WTC11 (cell line): Measurements from ENCODE around the gene TPP1. TPM values are rescaled to one million over a fixed set of nuclear protein-coding genes. Genes with fewer than 3 reads are reported as not detected.

ENCODE experiments used
- ATAC-seq: fragments of 200-7000 bp; cut with Tn5 transposase; 2 replicates; pipeline ENCODE4 v1.10.0; 2021; ENCODE audit warnings: mild to moderate bottlenecking, moderate library complexity
- CTCF ChIA-PET: fragments of 300-600 bp; sonication (Branson Sonifier 250); formaldehyde crosslinking; loops from one replicate; lab custom pipeline; 2021; ENCODE audit warnings: antibody characterized with exemption; lab: Charles Lee
- POLR2A ChIA-PET: fragments of 350-600 bp; sonication (Branson Sonifier 250); formaldehyde crosslinking; loops from one replicate; lab custom pipeline; 2021; ENCODE audit warnings: antibody characterized with exemption; lab: Charles Lee
- DNase-seq: peaks from one replicate; pipeline ENCODE4 v3.0.0; 2021; ENCODE audit warnings: low spot score
- H3K27ac Mint-ChIP-seq: 2 replicates; pipeline ENCODE4 v1.8.0; 2021; ENCODE audit warnings: mixed read lengths
- H3K27me3 Mint-ChIP-seq: 2 replicates; pipeline ENCODE4 v1.8.0; 2021; ENCODE audit warnings: low read depth, mild to moderate bottlenecking, moderate library complexity, mixed read lengths
- H3K36me3 Mint-ChIP-seq: 2 replicates; pipeline ENCODE4 v1.8.0; 2021; ENCODE audit warnings: mixed read lengths
- H3K4me1 Mint-ChIP-seq: 2 replicates; pipeline ENCODE4 v1.8.0; 2022; ENCODE audit warnings: mixed read lengths
- H3K4me3 Mint-ChIP-seq: 2 replicates; pipeline ENCODE4 v1.8.0; 2021; ENCODE audit warnings: mild to moderate bottlenecking, moderate library complexity, mixed read lengths
- H3K9me3 Mint-ChIP-seq: 2 replicates; pipeline ENCODE4 v1.8.0; 2021; ENCODE audit warnings: mixed read lengths
- ATF1 ChIP-seq: sonication (generic); formaldehyde crosslinking; IDR thresholded peaks from 2 replicates; pipeline ENCODE4 v1.8.1; 2023; ENCODE audit warnings: mild to moderate bottlenecking, moderate library complexity, missing genetic modification reagents
- ATF6 ChIP-seq: sonication (generic); formaldehyde crosslinking; IDR thresholded peaks from 2 replicates; pipeline ENCODE4 v1.8.1; 2023; ENCODE audit warnings: mild to moderate bottlenecking, missing genetic modification reagents
- E2F4 ChIP-seq: sonication (generic); formaldehyde crosslinking; IDR thresholded peaks from 2 replicates; pipeline ENCODE4 v1.8.1; 2022; ENCODE audit warnings: low read depth, mild to moderate bottlenecking, moderate library complexity, missing genetic modification reagents, borderline replicate concordance
- ELF4 ChIP-seq: sonication (generic); formaldehyde crosslinking; IDR thresholded peaks from 2 replicates; pipeline ENCODE4 v1.8.1; 2022; ENCODE audit warnings: low read depth, mild to moderate bottlenecking, moderate library complexity, missing genetic modification reagents
- ETV6 ChIP-seq: sonication (generic); formaldehyde crosslinking; IDR thresholded peaks from 2 replicates; pipeline ENCODE4 v1.8.1; 2022; ENCODE audit warnings: mild to moderate bottlenecking, missing genetic modification reagents
- KAT7 ChIP-seq: sonication (generic); formaldehyde crosslinking; IDR thresholded peaks from 2 replicates; pipeline ENCODE4 v1.8.1; 2023; ENCODE audit warnings: missing genetic modification reagents, mild to moderate bottlenecking, borderline replicate concordance
- MLX ChIP-seq: sonication (generic); formaldehyde crosslinking; IDR thresholded peaks from 2 replicates; pipeline ENCODE4 v1.8.1; 2023; ENCODE audit warnings: mild to moderate bottlenecking, missing genetic modification reagents, moderate library complexity
- MYBL2 ChIP-seq: sonication (generic); formaldehyde crosslinking; IDR thresholded peaks from 2 replicates; pipeline ENCODE4 v1.8.1; 2023; ENCODE audit warnings: mild to moderate bottlenecking, moderate library complexity, missing genetic modification reagents
- NFYB ChIP-seq: sonication (generic); formaldehyde crosslinking; conservative IDR thresholded peaks from 2 replicates; pipeline ENCODE4 v1.8.0; 2022; ENCODE audit warnings: low read depth, missing genetic modification reagents
- SMAD3 ChIP-seq: sonication (generic); formaldehyde crosslinking; IDR thresholded peaks from 2 replicates; pipeline ENCODE4 v1.8.0; 2022; ENCODE audit warnings: missing genetic modification reagents, mild to moderate bottlenecking, borderline replicate concordance
- total RNA-seq: library from RNA; stranded (reverse); gene quantifications from 3 replicates; pipeline ENCODE4 v1.2.3, GENCODE V29; 2021
- TF ChIP-seq, protein P1 (sequence below): fragments of 250-450 bp; sonication (Bioruptor Pico); IDR thresholded peaks from 2 replicates; pipeline ENCODE4 v1.9.0; 2021; ENCODE audit warnings: mild to moderate bottlenecking
- TF ChIP-seq, protein P2 (sequence below): sonication (generic); formaldehyde crosslinking; IDR thresholded peaks from 2 replicates; pipeline ENCODE4 v1.8.1; 2022; ENCODE audit warnings: mild to moderate bottlenecking, moderate library complexity, missing genetic modification reagents
- TF ChIP-seq, protein P3 (sequence below): fragments of 250-450 bp; sonication (Bioruptor Pico); IDR thresholded peaks from 2 replicates; pipeline ENCODE4 v1.9.0; 2021; ENCODE audit warnings: moderate library complexity, mild to moderate bottlenecking, inconsistent platforms, borderline replicate concordance
- TF ChIP-seq, protein P4 (sequence below): sonication (generic); formaldehyde crosslinking; IDR thresholded peaks from 2 replicates; pipeline ENCODE4 v1.8.1; 2023; ENCODE audit warnings: mild to moderate bottlenecking, missing genetic modification reagents, borderline replicate concordance

Gene TPP1
- total RNA-seq, 1 experiment from 2014 or later: 36.2 TPM

- TF ChIP-seq E2F4 (CRISPR knock-in tag) (no peak), MYBL2 (CRISPR knock-in tag) (no peak), SMAD3 (CRISPR knock-in tag) (no peak)
These were observed 41.5 kb upstream of the TPP1 start (continued) for GRCh38 chr11:6660712-6661111.

DNA sequence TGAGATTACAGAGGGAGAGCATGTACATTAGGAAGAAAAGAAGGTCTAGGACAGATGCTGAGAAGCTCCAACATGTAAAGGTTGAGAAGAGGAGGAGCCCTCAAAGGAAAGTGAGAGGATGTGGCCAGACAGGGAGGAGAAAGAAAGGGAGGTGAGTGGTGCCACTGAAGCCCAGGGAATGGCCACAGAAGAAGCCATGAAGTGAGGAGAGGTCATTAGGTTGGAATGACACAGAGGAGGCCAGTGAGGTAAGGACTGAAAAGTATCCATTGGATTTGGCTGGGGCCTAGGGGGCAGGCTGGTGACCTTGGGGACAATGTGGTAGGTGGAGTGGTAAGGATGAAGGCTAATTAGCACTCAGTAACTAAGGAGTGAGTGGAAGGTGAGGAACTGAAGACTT is 39.4 kb upstream of the TPP1 start:
- TF ChIP-seq ETV6 (CRISPR knock-in tag): no peak
- no peak for TF ChIP-seq NFYB (CRISPR knock-in tag)
- TF ChIP-seq, protein P1, sequence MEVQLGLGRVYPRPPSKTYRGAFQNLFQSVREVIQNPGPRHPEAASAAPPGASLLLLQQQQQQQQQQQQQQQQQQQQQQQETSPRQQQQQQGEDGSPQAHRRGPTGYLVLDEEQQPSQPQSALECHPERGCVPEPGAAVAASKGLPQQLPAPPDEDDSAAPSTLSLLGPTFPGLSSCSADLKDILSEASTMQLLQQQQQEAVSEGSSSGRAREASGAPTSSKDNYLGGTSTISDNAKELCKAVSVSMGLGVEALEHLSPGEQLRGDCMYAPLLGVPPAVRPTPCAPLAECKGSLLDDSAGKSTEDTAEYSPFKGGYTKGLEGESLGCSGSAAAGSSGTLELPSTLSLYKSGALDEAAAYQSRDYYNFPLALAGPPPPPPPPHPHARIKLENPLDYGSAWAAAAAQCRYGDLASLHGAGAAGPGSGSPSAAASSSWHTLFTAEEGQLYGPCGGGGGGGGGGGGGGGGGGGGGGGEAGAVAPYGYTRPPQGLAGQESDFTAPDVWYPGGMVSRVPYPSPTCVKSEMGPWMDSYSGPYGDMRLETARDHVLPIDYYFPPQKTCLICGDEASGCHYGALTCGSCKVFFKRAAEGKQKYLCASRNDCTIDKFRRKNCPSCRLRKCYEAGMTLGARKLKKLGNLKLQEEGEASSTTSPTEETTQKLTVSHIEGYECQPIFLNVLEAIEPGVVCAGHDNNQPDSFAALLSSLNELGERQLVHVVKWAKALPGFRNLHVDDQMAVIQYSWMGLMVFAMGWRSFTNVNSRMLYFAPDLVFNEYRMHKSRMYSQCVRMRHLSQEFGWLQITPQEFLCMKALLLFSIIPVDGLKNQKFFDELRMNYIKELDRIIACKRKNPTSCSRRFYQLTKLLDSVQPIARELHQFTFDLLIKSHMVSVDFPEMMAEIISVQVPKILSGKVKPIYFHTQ (CRISPR knock-in tag): no peak
- no peaks in the 10 kb centered on the region for H3K36me3 Mint-ChIP-seq
- POLR2A ChIA-PET: no interaction called here
- CTCF ChIA-PET: interaction anchor here (1.0 to 1.4 kb wide), 2 partner anchors 9 to 279 kb away, joined by 5 to 7 read pairs; no protein-coding TSS in a partner anchor
- no peak for ATAC-seq
- no peak overlapping the region for H3K4me3 Mint-ChIP-seq
- peaks cover 11% of the 10 kb centered on the region for H3K4me1 Mint-ChIP-seq
- H3K9me3 Mint-ChIP-seq: no peaks in the 10 kb centered on the region
- H3K27me3 Mint-ChIP-seq: peaks cover 19% of the 10 kb centered on the region
- no peak for DNase-seq
- H3K27ac Mint-ChIP-seq: no peak overlapping the region

DNA sequence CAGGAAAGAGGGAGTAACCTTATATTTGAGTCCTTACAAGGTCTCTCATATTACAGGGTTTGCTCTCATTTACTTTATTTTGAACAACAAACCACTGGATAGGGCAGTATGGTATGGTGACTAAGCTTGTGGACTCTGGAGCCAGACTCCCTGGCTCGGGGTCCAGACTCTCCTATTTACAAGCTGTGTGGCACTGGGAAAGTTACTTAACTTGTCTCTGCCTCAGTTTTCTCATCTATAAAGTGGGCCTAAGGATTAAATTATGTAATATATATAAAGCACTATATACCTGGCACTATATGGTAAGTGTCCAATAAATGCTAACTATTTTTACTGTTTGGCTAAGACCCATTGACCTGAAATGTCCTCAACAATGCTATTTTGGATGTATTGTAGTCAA is 38.1 kb upstream of the TPP1 start:
- Mint-ChIP-seq H3K27ac (no peak overlapping the region), H3K36me3 (no peaks in the 10 kb centered on the region), H3K9me3 (no peaks in the 10 kb centered on the region), H3K27me3 (peaks cover 19% of the 10 kb centered on the region), H3K4me3 (peak overlapping the region; percentile 79), H3K4me1 (peaks cover 11% of the 10 kb centered on the region)
- ChIA-PET CTCF (interaction anchor here (2.3 kb wide), 1 partner anchor 10 kb away, joined by 14 read pairs; no protein-coding TSS in a partner anchor), POLR2A (no interaction called here)
- ATAC-seq (no peak), DNase-seq (no peak)
- TF ChIP-seq MLX (CRISPR knock-in tag) (no peak), NFYB (CRISPR knock-in tag) (no peak), E2F4 (CRISPR knock-in tag) (no peak), KAT7 (no peak), ELF4 (CRISPR knock-in tag) (no peak), ATF1 (CRISPR knock-in tag) (no peak), ATF6 (CRISPR knock-in tag) (no peak)
- TF ChIP-seq, protein P2, sequence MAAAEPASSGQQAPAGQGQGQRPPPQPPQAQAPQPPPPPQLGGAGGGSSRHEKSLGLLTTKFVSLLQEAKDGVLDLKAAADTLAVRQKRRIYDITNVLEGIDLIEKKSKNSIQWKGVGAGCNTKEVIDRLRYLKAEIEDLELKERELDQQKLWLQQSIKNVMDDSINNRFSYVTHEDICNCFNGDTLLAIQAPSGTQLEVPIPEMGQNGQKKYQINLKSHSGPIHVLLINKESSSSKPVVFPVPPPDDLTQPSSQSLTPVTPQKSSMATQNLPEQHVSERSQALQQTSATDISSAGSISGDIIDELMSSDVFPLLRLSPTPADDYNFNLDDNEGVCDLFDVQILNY (CRISPR knock-in tag): no peak
- TF ChIP-seq, protein P3, sequence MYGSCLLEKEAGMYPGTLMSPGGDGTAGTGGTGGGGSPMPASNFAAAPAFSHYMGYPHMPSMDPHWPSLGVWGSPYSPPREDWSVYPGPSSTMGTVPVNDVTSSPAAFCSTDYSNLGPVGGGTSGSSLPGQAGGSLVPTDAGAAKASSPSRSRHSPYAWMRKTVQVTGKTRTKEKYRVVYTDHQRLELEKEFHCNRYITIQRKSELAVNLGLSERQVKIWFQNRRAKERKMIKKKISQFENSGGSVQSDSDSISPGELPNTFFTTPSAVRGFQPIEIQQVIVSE (CRISPR knock-in tag): no peak
- TF ChIP-seq, protein P4, sequence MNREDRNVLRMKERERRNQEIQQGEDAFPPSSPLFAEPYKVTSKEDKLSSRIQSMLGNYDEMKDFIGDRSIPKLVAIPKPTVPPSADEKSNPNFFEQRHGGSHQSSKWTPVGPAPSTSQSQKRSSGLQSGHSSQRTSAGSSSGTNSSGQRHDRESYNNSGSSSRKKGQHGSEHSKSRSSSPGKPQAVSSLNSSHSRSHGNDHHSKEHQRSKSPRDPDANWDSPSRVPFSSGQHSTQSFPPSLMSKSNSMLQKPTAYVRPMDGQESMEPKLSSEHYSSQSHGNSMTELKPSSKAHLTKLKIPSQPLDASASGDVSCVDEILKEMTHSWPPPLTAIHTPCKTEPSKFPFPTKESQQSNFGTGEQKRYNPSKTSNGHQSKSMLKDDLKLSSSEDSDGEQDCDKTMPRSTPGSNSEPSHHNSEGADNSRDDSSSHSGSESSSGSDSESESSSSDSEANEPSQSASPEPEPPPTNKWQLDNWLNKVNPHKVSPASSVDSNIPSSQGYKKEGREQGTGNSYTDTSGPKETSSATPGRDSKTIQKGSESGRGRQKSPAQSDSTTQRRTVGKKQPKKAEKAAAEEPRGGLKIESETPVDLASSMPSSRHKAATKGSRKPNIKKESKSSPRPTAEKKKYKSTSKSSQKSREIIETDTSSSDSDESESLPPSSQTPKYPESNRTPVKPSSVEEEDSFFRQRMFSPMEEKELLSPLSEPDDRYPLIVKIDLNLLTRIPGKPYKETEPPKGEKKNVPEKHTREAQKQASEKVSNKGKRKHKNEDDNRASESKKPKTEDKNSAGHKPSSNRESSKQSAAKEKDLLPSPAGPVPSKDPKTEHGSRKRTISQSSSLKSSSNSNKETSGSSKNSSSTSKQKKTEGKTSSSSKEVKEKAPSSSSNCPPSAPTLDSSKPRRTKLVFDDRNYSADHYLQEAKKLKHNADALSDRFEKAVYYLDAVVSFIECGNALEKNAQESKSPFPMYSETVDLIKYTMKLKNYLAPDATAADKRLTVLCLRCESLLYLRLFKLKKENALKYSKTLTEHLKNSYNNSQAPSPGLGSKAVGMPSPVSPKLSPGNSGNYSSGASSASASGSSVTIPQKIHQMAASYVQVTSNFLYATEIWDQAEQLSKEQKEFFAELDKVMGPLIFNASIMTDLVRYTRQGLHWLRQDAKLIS (CRISPR knock-in tag): no peak
